Body of pancreas (tissue), 4 donors: ENCODE measurements around the gene SUV39H1.

Experiments
- POLR2A ChIP-seq, 3 donors: fragments of 450-650 bp; IDR thresholded peaks; one replicate each; pipeline ENCODE4 v1.6.1; 2016; ENCODE audit warnings: antibody characterized with exemption in 3 of 3, mild to moderate bottlenecking in 2 of 3
- TF ChIP-seq, protein P1 (sequence below), 7 experiments: fragments of 450-650 bp in 4 of 7; fragments of 200-600 bp in 3 of 7; sonication (generic) in 3 of 7; IDR thresholded peaks; one replicate each; pipeline ENCODE4 v1.5.1; 2016 to 2019; ENCODE audit warnings: antibody characterized with exemption in 7 of 7

DNA sequence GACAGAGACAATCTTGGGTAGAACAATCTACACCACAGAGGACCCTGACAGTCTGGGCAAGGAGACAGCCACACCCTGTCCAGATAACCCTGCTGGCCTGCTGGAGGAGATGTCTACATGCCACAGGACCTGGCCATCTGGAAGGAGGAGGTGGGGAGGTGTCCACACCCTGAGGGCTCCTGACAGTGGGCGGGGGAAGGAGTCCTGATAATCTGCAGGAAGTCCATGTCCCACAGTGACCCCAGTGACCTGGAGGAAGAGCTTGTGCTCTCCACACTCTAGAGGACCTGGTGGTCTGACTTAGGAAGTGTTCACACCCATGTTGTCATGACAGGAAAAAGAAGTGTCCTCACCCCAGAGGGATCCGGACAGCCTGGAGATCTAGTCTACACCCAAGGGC lies 5.5 kb downstream of the SUV39H1 start:
- no peak for TF ChIP-seq POLR2A (IDR thresholded peaks at IDR 0.05)
- TF ChIP-seq, protein P1, sequence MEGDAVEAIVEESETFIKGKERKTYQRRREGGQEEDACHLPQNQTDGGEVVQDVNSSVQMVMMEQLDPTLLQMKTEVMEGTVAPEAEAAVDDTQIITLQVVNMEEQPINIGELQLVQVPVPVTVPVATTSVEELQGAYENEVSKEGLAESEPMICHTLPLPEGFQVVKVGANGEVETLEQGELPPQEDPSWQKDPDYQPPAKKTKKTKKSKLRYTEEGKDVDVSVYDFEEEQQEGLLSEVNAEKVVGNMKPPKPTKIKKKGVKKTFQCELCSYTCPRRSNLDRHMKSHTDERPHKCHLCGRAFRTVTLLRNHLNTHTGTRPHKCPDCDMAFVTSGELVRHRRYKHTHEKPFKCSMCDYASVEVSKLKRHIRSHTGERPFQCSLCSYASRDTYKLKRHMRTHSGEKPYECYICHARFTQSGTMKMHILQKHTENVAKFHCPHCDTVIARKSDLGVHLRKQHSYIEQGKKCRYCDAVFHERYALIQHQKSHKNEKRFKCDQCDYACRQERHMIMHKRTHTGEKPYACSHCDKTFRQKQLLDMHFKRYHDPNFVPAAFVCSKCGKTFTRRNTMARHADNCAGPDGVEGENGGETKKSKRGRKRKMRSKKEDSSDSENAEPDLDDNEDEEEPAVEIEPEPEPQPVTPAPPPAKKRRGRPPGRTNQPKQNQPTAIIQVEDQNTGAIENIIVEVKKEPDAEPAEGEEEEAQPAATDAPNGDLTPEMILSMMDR (IDR thresholded peaks at IDR 0.05): no peak
